HEK293 (cell line): ENCODE data around the gene DGKB.
"Not testable (repeated sequence)": the region's sequence is repeated elsewhere in the genome, so short reads cannot be mapped to it uniquely, and the experiment has no call there.

Experiments used
- CTCF ChIA-PET: fragments of 350-600 bp; formaldehyde crosslinking; extraction: SDS; loops from one replicate; lab custom pipeline; 2021; ENCODE audit warnings: antibody characterized with exemption; lab: Yijun Ruan, JAX
- POLR2A ChIA-PET: fragments of 300-600 bp; formaldehyde crosslinking; extraction: SDS; loops from one replicate; lab custom pipeline; 2020; ENCODE audit warnings: antibody characterized with exemption, inconsistent platforms; lab: Yijun Ruan, JAX
- H3K27ac ChIP-seq: fragments of 200-500 bp; sonication (Bioruptor generic); 2 replicates; pipeline ENCODE4 v1.5.1; 2014; ENCODE audit warnings: low read depth, low read length, control low read depth, inconsistent platforms; ENCODE audit errors: extremely low read depth
- H3K36me3 ChIP-seq, 2 experiments: fragments of 200-500 bp in 1 of 2; sonication (Bioruptor generic) in 1 of 2; 1 replicate in 1 of 2; 2 replicates in 1 of 2; pipeline ENCODE4 v1.5.1; 2014 to 2017; ENCODE audit warnings: inconsistent platforms in 2 of 2, low read length in 2 of 2; ENCODE audit not compliant: control insufficient read depth in 2 of 2, insufficient read depth in 1 of 2
- H3K4me1 ChIP-seq: fragments of 200-500 bp; sonication (Bioruptor generic); 2 replicates; pipeline ENCODE4 v1.5.1; 2014; ENCODE audit warnings: mild to moderate bottlenecking, low read length, inconsistent platforms; ENCODE audit not compliant: control insufficient read depth, insufficient read depth
- H3K4me3 ChIP-seq: 2 replicates; pipeline ENCODE4 v1.5.1; 2011; ENCODE audit warnings: low read depth, mild to moderate bottlenecking, control low read depth, low read length, moderate library complexity
- H3K9me3 ChIP-seq: fragments of 200-500 bp; sonication (Bioruptor generic); 2 replicates; pipeline ENCODE4 v1.5.1; 2014; ENCODE audit warnings: low read depth, low read length, inconsistent platforms; ENCODE audit not compliant: control insufficient read depth, insufficient read depth
- FEZF1 ChIP-seq: fragments of 450-650 bp; formaldehyde crosslinking; IDR thresholded peaks from 2 replicates; pipeline ENCODE4 v1.5.1; 2016; ENCODE audit warnings: missing biosample characterization, missing genetic modification characterization
- GLIS2 ChIP-seq: fragments of 450-650 bp; formaldehyde crosslinking; IDR thresholded peaks from 2 replicates; pipeline ENCODE4 v1.5.1; 2016; ENCODE audit warnings: missing biosample characterization, missing genetic modification characterization
- KLF8 ChIP-seq: fragments of 450-650 bp; formaldehyde crosslinking; IDR thresholded peaks from 2 replicates; pipeline ENCODE4 v1.5.1; 2016; ENCODE audit warnings: missing biosample characterization, missing genetic modification characterization
- SP7 ChIP-seq: fragments of 450-650 bp; formaldehyde crosslinking; IDR thresholded peaks from 2 replicates; pipeline ENCODE4 v1.5.1; 2016; ENCODE audit warnings: missing biosample characterization, missing genetic modification characterization
- ZBTB7A ChIP-seq: fragments of 450-650 bp; formaldehyde crosslinking; IDR thresholded peaks from 2 replicates; pipeline ENCODE4 v1.5.1; 2016; ENCODE audit warnings: low read depth, missing biosample characterization, missing genetic modification characterization
- ZFP3 ChIP-seq: fragments of 450-650 bp; formaldehyde crosslinking; IDR thresholded peaks from 2 replicates; pipeline ENCODE4 v1.5.1; 2016; ENCODE audit warnings: low read depth, missing biosample characterization, missing genetic modification characterization
- ZNF157 ChIP-seq: fragments of 450-650 bp; formaldehyde crosslinking; IDR thresholded peaks from 2 replicates; pipeline ENCODE4 v1.5.1; 2016; ENCODE audit warnings: missing biosample characterization, missing genetic modification characterization
- ZNF19 ChIP-seq: fragments of 450-650 bp; formaldehyde crosslinking; IDR thresholded peaks from 2 replicates; pipeline ENCODE4; 2016; ENCODE audit warnings: missing biosample characterization, missing genetic modification characterization, low read depth
- ZNF223 ChIP-seq: fragments of 450-650 bp; formaldehyde crosslinking; IDR thresholded peaks from 2 replicates; pipeline ENCODE4 v1.5.1; 2016; ENCODE audit warnings: missing biosample characterization, missing genetic modification characterization
- ZNF37A ChIP-seq: fragments of 450-650 bp; IDR thresholded peaks from 2 replicates; pipeline ENCODE4 v1.5.1; 2018; ENCODE audit warnings: missing biosample characterization, missing genetic modification characterization
- ZNF433 ChIP-seq: fragments of 450-650 bp; formaldehyde crosslinking; IDR thresholded peaks from 2 replicates; pipeline ENCODE4 v1.5.1; 2016; ENCODE audit warnings: missing biosample characterization, missing genetic modification characterization, low read depth
- ZNF561 ChIP-seq: fragments of 450-650 bp; IDR thresholded peaks from 2 replicates; pipeline ENCODE4 v1.5.1; 2018; ENCODE audit warnings: missing biosample characterization, missing genetic modification characterization, borderline replicate concordance
- ZNF585B ChIP-seq: fragments of 450-650 bp; formaldehyde crosslinking; IDR thresholded peaks from 2 replicates; pipeline ENCODE4 v1.5.1; 2016; ENCODE audit warnings: missing biosample characterization, missing genetic modification characterization
- ZNF843 ChIP-seq: fragments of 450-650 bp; formaldehyde crosslinking; IDR thresholded peaks from 2 replicates; pipeline ENCODE4 v1.5.1; 2016; ENCODE audit warnings: missing biosample characterization, missing genetic modification characterization
- ZSCAN23 ChIP-seq: fragments of 450-650 bp; formaldehyde crosslinking; IDR thresholded peaks from 2 replicates; pipeline ENCODE4 v1.5.1; 2016; ENCODE audit warnings: missing biosample characterization, missing genetic modification characterization
- TF ChIP-seq, protein P1 (sequence below): fragments of 450-650 bp; formaldehyde crosslinking; IDR thresholded peaks from 2 replicates; pipeline ENCODE4 v1.5.1; 2016; ENCODE audit warnings: missing biosample characterization, missing genetic modification characterization
- TF ChIP-seq, protein P2 (sequence below): fragments of 450-650 bp; formaldehyde crosslinking; IDR thresholded peaks from 2 replicates; pipeline ENCODE4 v1.5.1; 2016; ENCODE audit warnings: missing biosample characterization, missing genetic modification characterization, low read depth
- TF ChIP-seq, protein P3 (sequence below): fragments of 450-650 bp; formaldehyde crosslinking; IDR thresholded peaks from 2 replicates; pipeline ENCODE4 v1.5.1; 2017; ENCODE audit warnings: missing biosample characterization, missing genetic modification characterization
- TF ChIP-seq, protein P4 (sequence below): fragments of 450-650 bp; formaldehyde crosslinking; IDR thresholded peaks from 2 replicates; pipeline ENCODE4 v1.5.1; 2016; ENCODE audit warnings: missing biosample characterization, missing genetic modification characterization

The DGKB gene

DNA sequence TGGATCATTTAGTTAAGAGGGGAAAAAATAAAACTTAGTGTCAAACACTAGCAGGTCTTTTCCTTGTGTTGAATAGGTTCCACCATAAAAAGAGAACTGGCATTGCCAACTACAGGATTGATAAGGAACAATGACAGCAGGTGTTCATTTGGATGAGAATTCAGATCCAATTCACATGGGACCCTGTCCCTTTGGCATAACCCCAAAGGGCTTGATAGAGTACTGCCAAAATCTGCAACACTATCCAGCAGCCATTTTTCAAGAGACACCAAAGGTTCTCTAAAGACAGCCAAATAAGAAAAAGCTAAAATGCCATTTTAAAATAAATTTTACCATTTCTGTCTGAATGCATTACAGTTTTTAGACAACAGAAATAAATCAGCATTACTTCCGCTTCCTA lies 422.3 kb downstream of the DGKB start:
- POLR2A ChIA-PET: no interaction called here

DNA sequence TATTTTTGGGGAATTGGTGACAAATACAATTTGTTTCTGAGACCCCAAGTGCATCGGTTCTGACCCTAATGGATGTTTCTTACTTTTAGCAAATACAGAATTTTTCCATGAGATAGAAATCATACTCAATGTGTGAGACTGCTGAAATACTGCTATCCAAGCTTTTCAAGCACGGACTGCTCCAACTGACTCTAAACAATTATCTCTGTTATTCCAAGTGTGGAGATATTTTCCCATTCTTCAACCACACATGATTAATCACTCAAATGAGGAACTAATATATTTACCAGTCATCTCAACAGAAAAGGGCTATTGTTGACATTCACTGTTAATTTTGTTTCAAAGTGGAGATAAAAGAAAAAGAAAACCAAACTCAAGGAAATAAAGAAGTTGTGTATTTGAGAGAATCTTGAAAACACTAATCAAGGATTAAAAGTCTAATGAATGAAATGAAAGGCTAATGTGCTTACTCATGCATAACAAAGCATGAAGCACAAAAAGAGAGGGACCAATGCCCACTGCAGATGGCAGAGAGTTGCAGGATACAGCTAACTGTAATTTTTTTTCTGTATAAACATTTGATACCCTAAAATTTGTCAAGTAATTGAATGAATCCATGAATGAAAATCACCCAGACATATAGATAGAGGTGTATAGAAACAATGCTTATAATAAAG lies 423.6 kb downstream of the DGKB start:
- Histone ChIP-seq H3K27ac (no peak overlapping the region), H3K36me3 (no peaks in the 10 kb centered on the region), H3K4me3 (no peak overlapping the region), H3K4me1 (no peaks in the 10 kb centered on the region), H3K9me3 (no peaks in the 10 kb centered on the region)
- CTCF ChIA-PET: no interaction called here
- POLR2A ChIA-PET: no interaction called here
- no peak for TF ChIP-seq ZNF585B (tag by site-specific recombination)
- no peak for TF ChIP-seq GLIS2
- TF ChIP-seq ZNF843 (tag by site-specific recombination): no peak
- TF ChIP-seq SP7: no peak
- no peak for TF ChIP-seq ZNF223 (tag by site-specific recombination)
- TF ChIP-seq ZFP3 (tag by site-specific recombination): no peak
- TF ChIP-seq FEZF1: no peak
- no peak for TF ChIP-seq KLF8 (tag by site-specific recombination)
- TF ChIP-seq ZSCAN23 (tag by site-specific recombination): no peak
- TF ChIP-seq, protein P1, sequence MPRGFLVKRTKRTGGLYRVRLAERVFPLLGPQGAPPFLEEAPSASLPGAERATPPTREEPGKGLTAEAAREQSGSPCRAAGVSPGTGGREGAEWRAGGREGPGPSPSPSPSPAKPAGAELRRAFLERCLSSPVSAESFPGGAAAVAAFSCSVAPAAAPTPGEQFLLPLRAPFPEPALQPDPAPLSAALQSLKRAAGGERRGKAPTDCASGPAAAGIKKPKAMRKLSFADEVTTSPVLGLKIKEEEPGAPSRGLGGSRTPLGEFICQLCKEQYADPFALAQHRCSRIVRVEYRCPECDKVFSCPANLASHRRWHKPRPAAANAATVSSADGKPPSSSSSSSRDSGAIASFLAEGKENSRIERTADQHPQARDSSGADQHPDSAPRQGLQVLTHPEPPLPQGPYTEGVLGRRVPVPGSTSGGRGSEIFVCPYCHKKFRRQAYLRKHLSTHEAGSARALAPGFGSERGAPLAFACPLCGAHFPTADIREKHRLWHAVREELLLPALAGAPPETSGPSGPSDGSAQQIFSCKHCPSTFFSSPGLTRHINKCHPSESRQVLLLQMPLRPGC (tag by site-specific recombination): no peak
- no peak for TF ChIP-seq ZNF433 (tag by site-specific recombination)
- no peak for TF ChIP-seq ZNF157 (tag by site-specific recombination)
- TF ChIP-seq, protein P2, sequence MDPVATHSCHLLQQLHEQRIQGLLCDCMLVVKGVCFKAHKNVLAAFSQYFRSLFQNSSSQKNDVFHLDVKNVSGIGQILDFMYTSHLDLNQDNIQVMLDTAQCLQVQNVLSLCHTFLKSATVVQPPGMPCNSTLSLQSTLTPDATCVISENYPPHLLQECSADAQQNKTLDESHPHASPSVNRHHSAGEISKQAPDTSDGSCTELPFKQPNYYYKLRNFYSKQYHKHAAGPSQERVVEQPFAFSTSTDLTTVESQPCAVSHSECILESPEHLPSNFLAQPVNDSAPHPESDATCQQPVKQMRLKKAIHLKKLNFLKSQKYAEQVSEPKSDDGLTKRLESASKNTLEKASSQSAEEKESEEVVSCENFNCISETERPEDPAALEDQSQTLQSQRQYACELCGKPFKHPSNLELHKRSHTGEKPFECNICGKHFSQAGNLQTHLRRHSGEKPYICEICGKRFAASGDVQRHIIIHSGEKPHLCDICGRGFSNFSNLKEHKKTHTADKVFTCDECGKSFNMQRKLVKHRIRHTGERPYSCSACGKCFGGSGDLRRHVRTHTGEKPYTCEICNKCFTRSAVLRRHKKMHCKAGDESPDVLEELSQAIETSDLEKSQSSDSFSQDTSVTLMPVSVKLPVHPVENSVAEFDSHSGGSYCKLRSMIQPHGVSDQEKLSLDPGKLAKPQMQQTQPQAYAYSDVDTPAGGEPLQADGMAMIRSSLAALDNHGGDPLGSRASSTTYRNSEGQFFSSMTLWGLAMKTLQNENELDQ (tag by site-specific recombination): no peak
- TF ChIP-seq, protein P3, sequence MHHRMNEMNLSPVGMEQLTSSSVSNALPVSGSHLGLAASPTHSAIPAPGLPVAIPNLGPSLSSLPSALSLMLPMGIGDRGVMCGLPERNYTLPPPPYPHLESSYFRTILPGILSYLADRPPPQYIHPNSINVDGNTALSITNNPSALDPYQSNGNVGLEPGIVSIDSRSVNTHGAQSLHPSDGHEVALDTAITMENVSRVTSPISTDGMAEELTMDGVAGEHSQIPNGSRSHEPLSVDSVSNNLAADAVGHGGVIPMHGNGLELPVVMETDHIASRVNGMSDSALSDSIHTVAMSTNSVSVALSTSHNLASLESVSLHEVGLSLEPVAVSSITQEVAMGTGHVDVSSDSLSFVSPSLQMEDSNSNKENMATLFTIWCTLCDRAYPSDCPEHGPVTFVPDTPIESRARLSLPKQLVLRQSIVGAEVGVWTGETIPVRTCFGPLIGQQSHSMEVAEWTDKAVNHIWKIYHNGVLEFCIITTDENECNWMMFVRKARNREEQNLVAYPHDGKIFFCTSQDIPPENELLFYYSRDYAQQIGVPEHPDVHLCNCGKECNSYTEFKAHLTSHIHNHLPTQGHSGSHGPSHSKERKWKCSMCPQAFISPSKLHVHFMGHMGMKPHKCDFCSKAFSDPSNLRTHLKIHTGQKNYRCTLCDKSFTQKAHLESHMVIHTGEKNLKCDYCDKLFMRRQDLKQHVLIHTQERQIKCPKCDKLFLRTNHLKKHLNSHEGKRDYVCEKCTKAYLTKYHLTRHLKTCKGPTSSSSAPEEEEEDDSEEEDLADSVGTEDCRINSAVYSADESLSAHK (tag by site-specific recombination): no peak

More for the DNA sequence above, 422.3 kb downstream of the DGKB start:
- Histone ChIP-seq H3K9me3 (no peaks in the 10 kb centered on the region), H3K36me3 (no peaks in the 10 kb centered on the region), H3K27ac (no peak overlapping the region), H3K4me3 (no peak overlapping the region), H3K4me1 (no peaks in the 10 kb centered on the region)
- TF ChIP-seq, protein P1 (tag by site-specific recombination): no peak
- TF ChIP-seq ZNF19 (tag by site-specific recombination): no peak
- TF ChIP-seq ZNF561: no peak
- TF ChIP-seq, protein P4, sequence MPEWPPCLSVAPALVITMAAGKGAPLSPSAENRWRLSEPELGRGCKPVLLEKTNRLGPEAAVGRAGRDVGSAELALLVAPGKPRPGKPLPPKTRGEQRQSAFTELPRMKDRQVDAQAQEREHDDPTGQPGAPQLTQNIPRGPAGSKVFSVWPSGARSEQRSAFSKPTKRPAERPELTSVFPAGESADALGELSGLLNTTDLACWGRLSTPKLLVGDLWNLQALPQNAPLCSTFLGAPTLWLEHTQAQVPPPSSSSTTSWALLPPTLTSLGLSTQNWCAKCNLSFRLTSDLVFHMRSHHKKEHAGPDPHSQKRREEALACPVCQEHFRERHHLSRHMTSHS (tag by site-specific recombination): no peak
- TF ChIP-seq ZNF37A (tag by site-specific recombination): no peak
- no peak for TF ChIP-seq ZBTB7A (tag by site-specific recombination)
- CTCF ChIA-PET: interaction anchor here (0.6 kb wide), 1 partner anchor 38 kb away, joined by 3 read pairs; no protein-coding TSS in a partner anchor

DNA sequence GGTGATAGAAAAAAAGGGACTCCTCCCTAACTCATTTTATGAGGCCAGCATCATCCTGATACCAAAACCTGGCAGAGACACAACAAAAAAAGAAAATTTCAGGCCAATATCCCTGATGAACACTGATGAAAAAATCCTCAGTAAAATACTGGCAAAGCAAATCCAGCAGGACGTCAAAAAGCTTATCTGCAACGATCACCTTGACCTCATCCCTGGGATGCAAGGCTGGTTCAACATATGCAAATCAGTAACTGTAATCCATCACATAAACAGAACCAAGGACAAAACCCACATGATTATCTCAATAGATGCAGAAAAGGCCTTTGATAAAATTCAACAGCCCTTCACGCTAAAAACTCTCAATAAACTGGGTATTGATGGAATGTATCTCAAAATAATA lies 440.8 kb downstream of the DGKB start:
- CTCF ChIA-PET: interaction anchor here (1.5 kb wide), 1 partner anchor 985 kb away, joined by 3 read pairs; no protein-coding TSS in a partner anchor
- H3K9me3 ChIP-seq, H3K4me1 ChIP-seq, H3K4me3 ChIP-seq, POLR2A ChIA-PET, H3K36me3 ChIP-seq, H3K27ac ChIP-seq: not testable (repeated sequence)

DNA sequence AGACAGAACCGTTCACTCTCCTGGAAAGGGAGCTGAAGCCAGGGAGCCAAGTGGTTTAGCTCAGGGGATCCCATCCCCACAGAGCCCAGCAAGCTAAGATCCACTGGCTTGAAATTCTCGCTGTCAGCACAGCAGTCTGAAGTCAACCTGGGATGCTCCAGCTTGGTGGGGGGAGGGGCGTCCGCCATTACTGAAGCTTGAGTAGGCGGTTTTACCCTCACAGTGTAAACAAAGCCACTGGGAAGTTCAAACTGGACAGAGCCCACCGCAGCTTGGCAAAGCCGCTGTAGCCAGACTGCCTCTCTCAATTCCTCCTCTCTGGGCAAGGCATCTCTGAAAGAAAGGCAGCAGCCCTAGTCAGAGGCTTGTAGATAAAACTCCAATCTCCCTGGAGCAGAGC lies 443.7 kb downstream of the DGKB start:
- CTCF ChIA-PET: interaction anchor here (1.4 kb wide), 1 partner anchor 1177 kb away, joined by 4 read pairs; no protein-coding TSS in a partner anchor
- POLR2A ChIA-PET, H3K4me1 ChIP-seq, H3K9me3 ChIP-seq, H3K27ac ChIP-seq, H3K36me3 ChIP-seq, H3K4me3 ChIP-seq: not testable (repeated sequence)
